Esophagus muscularis mucosa (tissue), 4 donors: ENCODE results near the gene ELFN2. TPM values are rescaled to one million over a fixed set of nuclear protein-coding genes. Genes with fewer than 3 reads are reported as not detected.

Experiments used
- DNase-seq: peaks from one replicate; pipeline ENCODE4 v3.0.0-alpha.2; 2017; ENCODE audit errors: extremely low spot score
- H3K27ac ChIP-seq, 4 donors: fragments of 200-600 bp; sonication (generic); replicated peaks in 1 of 4; 1 replicate in 3 of 4; 2 replicates in 1 of 4; pipeline ENCODE4 v1.5.1; 2016 to 2019; ENCODE audit warnings: mild to moderate bottlenecking in 1 of 4
- H3K27me3 ChIP-seq, 4 donors: fragments of 200-600 bp; sonication (generic); one replicate each; pipeline versions ENCODE4 v1.5.1 to v1.6.0; 2016 to 2019
- H3K36me3 ChIP-seq, 4 donors: fragments of 200-600 bp; sonication (generic); one replicate each; pipeline ENCODE4 v1.5.1; 2016 to 2019
- H3K4me1 ChIP-seq, 4 donors: fragments of 200-600 bp; sonication (generic); one replicate each; pipeline ENCODE4 v1.5.1; 2016 to 2019
- H3K4me3 ChIP-seq, 4 donors: fragments of 200-600 bp; sonication (generic); 1 replicate in 2 of 4; 2 replicates in 2 of 4; pipeline ENCODE4 v1.5.1; 2016 to 2019; ENCODE audit warnings: mild to moderate bottlenecking in 4 of 4, moderate library complexity in 1 of 4
- H3K9me3 ChIP-seq, 4 donors: fragments of 200-600 bp; sonication (generic); 1 replicate in 3 of 4; 2 replicates in 1 of 4; pipeline ENCODE4 v1.5.1; 2016 to 2019
- EP300 ChIP-seq: sonication (generic); formaldehyde crosslinking; IDR thresholded peaks from one replicate; pipeline ENCODE4 v1.6.1; 2017; ENCODE audit warnings: antibody characterized with exemption
- POLR2A ChIP-seq: fragments of 450-650 bp; IDR thresholded peaks from one replicate; pipeline ENCODE4 v1.6.1; 2017; ENCODE audit warnings: antibody characterized with exemption, moderate library complexity, mild to moderate bottlenecking, low read depth
- POLR2AphosphoS5 ChIP-seq, 2 donors: sonication (generic); formaldehyde crosslinking; IDR thresholded peaks; one replicate each; pipeline ENCODE4 v1.6.1; 2017; ENCODE audit warnings: antibody characterized with exemption in 2 of 2
- WGBS: methylation state at CpG from one replicate; pipeline ENCODE4 v1.1.5; 2018; 5-methylcytosine and 5-hydroxymethylcytosine counted together
- intact Hi-C: fragments of 100-400 bp; cut with DNase I; formaldehyde crosslinking; loops from one replicate; pipeline ENCODE4 v1.15.1; 2023
- total RNA-seq, 4 donors: library from RNA; depleted of rRNA; stranded (reverse); fragments of >200 nt; gene quantifications; one replicate each; pipeline versions ENCODE4 v1.1.0 to v1.2.1, GENCODE V29; 2016
- TF ChIP-seq, protein P1 (sequence below), 3 experiments: fragments of 200-600 bp in 2 of 3; fragments of 450-650 bp in 1 of 3; sonication (generic) in 2 of 3; IDR thresholded peaks; one replicate each; pipeline ENCODE4 v1.5.1; 2017 to 2019; ENCODE audit warnings: antibody characterized with exemption in 3 of 3, mild to moderate bottlenecking in 2 of 3, moderate library complexity in 1 of 3

Gene ELFN2
- total RNA-seq, 4 donors from 2014 or later, result 0.17 TPM; not detected in 2

DNA sequence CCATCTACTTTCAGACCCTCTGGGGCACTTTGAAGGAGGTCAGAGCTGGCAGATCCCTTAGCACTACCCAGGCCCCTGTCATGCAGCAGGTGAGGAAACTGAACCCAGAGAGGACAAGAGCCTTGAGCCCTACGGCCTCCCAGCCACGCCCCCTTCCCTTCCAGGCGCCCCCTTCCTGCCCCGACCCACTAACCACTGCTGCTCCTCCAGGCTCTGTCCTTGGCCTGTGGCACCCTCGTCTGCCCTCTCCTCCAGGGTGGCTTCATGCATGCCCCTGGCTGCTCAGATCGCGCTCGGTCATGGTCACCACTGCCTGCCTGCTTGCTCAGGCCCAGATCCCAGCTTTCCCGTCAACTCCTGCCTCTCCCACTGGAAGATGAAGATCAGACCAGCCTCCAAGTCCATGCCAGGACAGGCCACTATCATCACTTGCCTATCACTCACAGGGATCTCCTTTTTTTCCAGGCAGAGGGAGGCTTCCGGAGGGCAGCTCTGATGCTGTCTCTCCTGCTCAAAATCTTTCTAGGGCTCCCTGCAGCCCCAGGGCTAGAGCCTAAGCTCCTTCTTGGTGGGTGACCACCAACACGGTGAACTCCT, 30.7 kb downstream of the ELFN2 start:
- H3K27me3 ChIP-seq, result peaks cover 0 to 67% (median 0%) of the 10 kb centered on the region in 4 donors
- no peak overlapping the region for H3K4me3 ChIP-seq
- WGBS, result 77% methylated on average over 10 of the region's 11 CpGs
- no peak overlapping the region for H3K27ac ChIP-seq
- intact Hi-C loops, result no loop called here
- no peaks in the 10 kb centered on the region for H3K4me1 ChIP-seq
- no peaks in the 10 kb centered on the region for H3K9me3 ChIP-seq
- H3K36me3 ChIP-seq, result no peaks in the 10 kb centered on the region
- TF ChIP-seq EP300 (no peak), POLR2AphosphoS5 (IDR thresholded peaks at IDR 0.05) (no peak), POLR2A (no peak)
- TF ChIP-seq, protein P1, sequence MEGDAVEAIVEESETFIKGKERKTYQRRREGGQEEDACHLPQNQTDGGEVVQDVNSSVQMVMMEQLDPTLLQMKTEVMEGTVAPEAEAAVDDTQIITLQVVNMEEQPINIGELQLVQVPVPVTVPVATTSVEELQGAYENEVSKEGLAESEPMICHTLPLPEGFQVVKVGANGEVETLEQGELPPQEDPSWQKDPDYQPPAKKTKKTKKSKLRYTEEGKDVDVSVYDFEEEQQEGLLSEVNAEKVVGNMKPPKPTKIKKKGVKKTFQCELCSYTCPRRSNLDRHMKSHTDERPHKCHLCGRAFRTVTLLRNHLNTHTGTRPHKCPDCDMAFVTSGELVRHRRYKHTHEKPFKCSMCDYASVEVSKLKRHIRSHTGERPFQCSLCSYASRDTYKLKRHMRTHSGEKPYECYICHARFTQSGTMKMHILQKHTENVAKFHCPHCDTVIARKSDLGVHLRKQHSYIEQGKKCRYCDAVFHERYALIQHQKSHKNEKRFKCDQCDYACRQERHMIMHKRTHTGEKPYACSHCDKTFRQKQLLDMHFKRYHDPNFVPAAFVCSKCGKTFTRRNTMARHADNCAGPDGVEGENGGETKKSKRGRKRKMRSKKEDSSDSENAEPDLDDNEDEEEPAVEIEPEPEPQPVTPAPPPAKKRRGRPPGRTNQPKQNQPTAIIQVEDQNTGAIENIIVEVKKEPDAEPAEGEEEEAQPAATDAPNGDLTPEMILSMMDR (IDR thresholded peaks at IDR 0.05), result no peak
- no peak for DNase-seq

GRCh38 chr22:37394341-37394740, 32.9 kb downstream of the ELFN2 start:
- H3K4me1 ChIP-seq, result no peaks in the 10 kb centered on the region
- TF ChIP-seq POLR2AphosphoS5 (IDR thresholded peaks at IDR 0.05), result no peak
- TF ChIP-seq, protein P1 (IDR thresholded peaks at IDR 0.05), result no peak
- no peak for TF ChIP-seq EP300
- TF ChIP-seq POLR2A, result no peak
- no peaks in the 10 kb centered on the region for H3K9me3 ChIP-seq
- intact Hi-C loops, result no loop called here
- 68% methylated on average over 14 of the region's 20 CpGs for WGBS
- no peaks in the 10 kb centered on the region for H3K36me3 ChIP-seq
- H3K27me3 ChIP-seq, result peaks cover 0 to 60% (median 0%) of the 10 kb centered on the region in 4 donors
- no peak overlapping the region for H3K27ac ChIP-seq
- DNase-seq, result no peak
- no peak overlapping the region for H3K4me3 ChIP-seq

- no peaks in the 10 kb centered on the region for H3K4me1 ChIP-seq
- WGBS, result 91% methylated on average over 11 of the region's 12 CpGs
Observed at GRCh38 chr22:37393746-37394145, 33.5 kb downstream of the ELFN2 start.

GRCh38 chr22:37392721-37393328, 34.5 kb downstream of the ELFN2 start:
- peaks cover 0 to 63% (median 3%) of the 10 kb centered on the region in 4 donors for H3K27me3 ChIP-seq
- TF ChIP-seq POLR2A, result no peak
- TF ChIP-seq, protein P1 (IDR thresholded peaks at IDR 0.05), result no peak
- TF ChIP-seq EP300, result no peak
- TF ChIP-seq POLR2AphosphoS5 (IDR thresholded peaks at IDR 0.05), result no peak
- H3K27ac ChIP-seq, result no peak overlapping the region
- no peaks in the 10 kb centered on the region for H3K4me1 ChIP-seq
- 86% methylated on average over 10 of the region's 10 CpGs for WGBS
- no peaks in the 10 kb centered on the region for H3K36me3 ChIP-seq
- intact Hi-C loops, result no loop called here
- H3K9me3 ChIP-seq, result no peaks in the 10 kb centered on the region
- DNase-seq, result no peak
- no peak overlapping the region for H3K4me3 ChIP-seq

More at GRCh38 chr22:37393746-37394145, 33.5 kb downstream of the ELFN2 start:
- H3K27ac ChIP-seq, result no peak overlapping the region
- no peaks in the 10 kb centered on the region for H3K36me3 ChIP-seq
- intact Hi-C loops, result no loop called here
- TF ChIP-seq EP300 (no peak), POLR2AphosphoS5 (IDR thresholded peaks at IDR 0.05) (no peak), POLR2A (no peak)
- TF ChIP-seq, protein P1 (IDR thresholded peaks at IDR 0.05), result no peak
- no peaks in the 10 kb centered on the region for H3K9me3 ChIP-seq
- no peak overlapping the region for H3K4me3 ChIP-seq
- peaks cover 0 to 61% (median under 1%) of the 10 kb centered on the region in 4 donors for H3K27me3 ChIP-seq
- no peak for DNase-seq
